HCT116 (cell line): Measurements from ENCODE around the gene CCDC174. TPM values are rescaled to one million over a fixed set of nuclear protein-coding genes. Genes with fewer than 3 reads are reported as not detected.

Experiments
- ATAC-seq: fragments of 200-7000 bp; cut with Tn5 transposase; 2 replicates; pipeline ENCODE4 v1.9.1; 2020; ENCODE audit warnings: mild to moderate bottlenecking, moderate library complexity
- BruUV-seq: library from RNA; stranded (reverse); fragments of 400-500 nt; replicated peaks from 2 replicates; lab custom pipeline; 2021; lab: Mats Ljungman, UMichigan
- CTCF ChIA-PET: fragments of 300-600 bp; sonication (Branson Sonifier 250); formaldehyde crosslinking; loops from one replicate; lab custom pipeline; 2021; ENCODE audit warnings: antibody characterized with exemption; lab: Charles Lee
- POLR2A ChIA-PET: fragments of 300-600, 350-600 bp; sonication (Branson Sonifier 250); formaldehyde crosslinking; loops from one replicate; lab custom pipeline; 2021; ENCODE audit warnings: antibody characterized with exemption; lab: Charles Lee
- RAD21 ChIA-PET, 2 experiments: fragments of 300-600 bp; sonication (Branson Sonifier 250); formaldehyde crosslinking; loops; one replicate each; lab custom pipeline; 2023; ENCODE audit warnings: low total read pairs in 2 of 2; ENCODE audit not compliant: uncharacterized antibody in 2 of 2, unreplicated experiment in 2 of 2, low non-redundant PET in 1 of 2; lab: Charles Lee
- DNase-seq: peaks from one replicate; pipeline ENCODE4 v3.0.0-alpha.2; 2010; ENCODE audit warnings: low read depth, low spot score
- H2AFZ ChIP-seq: fragments of 200-600 bp; shearing (Covaris generic), sonication (generic); 2 replicates; pipeline ENCODE4 v1.6.1; 2017; ENCODE audit warnings: low read depth, mixed run types, mixed read lengths, antibody characterized with exemption, low read length; ENCODE audit not compliant: poor library complexity, severe bottlenecking
- H3K27ac ChIP-seq: 2 replicates; pipeline ENCODE4 v1.5.1; 2012; ENCODE audit warnings: low read depth, low read length
- H3K27me3 ChIP-seq: fragments of 200-600 bp; sonication (generic); 2 replicates; pipeline ENCODE4 v1.6.1; 2016; ENCODE audit warnings: mixed run types, low read length, mixed read lengths; ENCODE audit not compliant: insufficient read depth
- H3K36me3 ChIP-seq, 2 experiments: fragments of 200-500 bp in 1 of 2; fragments of 200-600 bp in 1 of 2; sonication (Bioruptor generic) in 1 of 2; sonication (generic) in 1 of 2; 2 replicates each; pipeline versions ENCODE4 v1.5.1 to v1.6.1; 2014 to 2016; ENCODE audit warnings: low read length in 2 of 2, inconsistent platforms in 1 of 2, mixed read lengths in 1 of 2, mixed run types in 1 of 2; ENCODE audit not compliant: insufficient read depth in 2 of 2, control insufficient read depth in 1 of 2
- H3K4me1 ChIP-seq, 2 experiments: fragments of 200-600 bp in 1 of 2; sonication (generic) in 1 of 2; 2 replicates each; pipeline versions ENCODE4 v1.5.1 to v1.6.1; 2012 to 2017; ENCODE audit warnings: low read length in 2 of 2, inconsistent platforms in 1 of 2, mild to moderate bottlenecking in 1 of 2, mixed read lengths in 1 of 2, mixed run types in 1 of 2, moderate library complexity in 1 of 2; ENCODE audit not compliant: insufficient read depth in 2 of 2, control insufficient read depth in 1 of 2
- H3K4me2 ChIP-seq: fragments of 200-600 bp; sonication (generic); 2 replicates; pipeline ENCODE4 v1.6.1; 2017; ENCODE audit warnings: mixed run types, low read length, mixed read lengths
- H3K4me3 ChIP-seq, 2 experiments: fragments of 200-600 bp in 1 of 2; sonication (generic) in 1 of 2; replicated peaks in 1 of 2; 2 replicates each; pipeline ENCODE4 v1.5.1; 2011 to 2016; ENCODE audit warnings: low read length in 2 of 2, control low read depth in 1 of 2, low read depth in 1 of 2, mild to moderate bottlenecking in 1 of 2, mixed read lengths in 1 of 2, mixed run types in 1 of 2
- H3K79me2 ChIP-seq: fragments of 200-600 bp; sonication (generic); 2 replicates; pipeline ENCODE4 v1.6.1; 2017; ENCODE audit warnings: mild to moderate bottlenecking, mixed run types, low read length, moderate library complexity, mixed read lengths; ENCODE audit not compliant: insufficient read depth
- H3K9ac ChIP-seq: fragments of 200-600 bp; sonication (generic); 2 replicates; pipeline ENCODE4 v1.6.1; 2016; ENCODE audit warnings: low read length, mixed read lengths
- H3K9me2 ChIP-seq: fragments of 200-600 bp; sonication (generic), shearing (Covaris generic); 2 replicates; pipeline ENCODE4 v1.6.1; 2017; ENCODE audit warnings: mixed run types, mild to moderate bottlenecking, moderate library complexity; ENCODE audit not compliant: insufficient read depth
- H3K9me3 ChIP-seq, 2 experiments: fragments of 200-500 bp in 1 of 2; fragments of 200-600 bp in 1 of 2; sonication (Bioruptor generic) in 1 of 2; sonication (generic) in 1 of 2; 2 replicates each; pipeline ENCODE4 v1.6.1; 2014 to 2017; ENCODE audit warnings: low read length in 2 of 2, mixed read lengths in 2 of 2, inconsistent platforms in 1 of 2, low read depth in 1 of 2, mild to moderate bottlenecking in 1 of 2, mixed run types in 1 of 2, moderate library complexity in 1 of 2; ENCODE audit not compliant: control insufficient read depth in 1 of 2, insufficient read depth in 1 of 2
- H4K20me1 ChIP-seq: fragments of 200-600 bp; sonication (generic), shearing (Covaris generic); 2 replicates; pipeline ENCODE4 v1.6.1; 2017; ENCODE audit warnings: mixed run types, mild to moderate bottlenecking, moderate library complexity; ENCODE audit not compliant: insufficient read depth
- EGR1 ChIP-seq: IDR thresholded peaks from 2 replicates; pipeline ENCODE4 v1.6.1; 2012; ENCODE audit warnings: low read depth
- ELF1 ChIP-seq: IDR thresholded peaks from 2 replicates; pipeline ENCODE4 v1.6.1; 2012; ENCODE audit warnings: low read depth, borderline replicate concordance
- EZH2 ChIP-seq: fragments of 200-600 bp; sonication (generic); IDR thresholded peaks from 2 replicates; pipeline ENCODE4 v1.6.1; 2017; ENCODE audit warnings: antibody characterized with exemption, mixed run types
- FOSL1 ChIP-seq: IDR thresholded peaks from 2 replicates; pipeline ENCODE4 v1.6.1; 2012; ENCODE audit warnings: low read depth
- JUND ChIP-seq: IDR thresholded peaks from 2 replicates; pipeline ENCODE4 v1.6.1; 2012
- SP1 ChIP-seq: IDR thresholded peaks from 2 replicates; pipeline ENCODE4 v1.6.1; 2012; ENCODE audit warnings: low read depth
- TCF7L2 ChIP-seq: IDR thresholded peaks from 2 replicates; pipeline ENCODE4 v1.7.0; 2011; ENCODE audit warnings: borderline replicate concordance, inconsistent platforms; ENCODE audit not compliant: insufficient read depth, insufficient read length; ENCODE audit errors: extremely low read depth
- YY1 ChIP-seq: IDR thresholded peaks from 2 replicates; pipeline ENCODE4 v1.6.1; 2011; ENCODE audit warnings: low read length, low read depth, moderate library complexity, mild to moderate bottlenecking; ENCODE audit not compliant: insufficient replicate concordance; ENCODE audit errors: extremely low read depth
- intact Hi-C: fragments of 100-400 bp; cut with micrococcal nuclease; formaldehyde crosslinking; loops from 2 replicates; pipeline ENCODE4 v1.10.0; 2022
- total RNA-seq: library from RNA; stranded (reverse); gene quantifications from one replicate; pipeline ENCODE4 v1.2.1, GENCODE V29; 2021; ENCODE audit not compliant: unreplicated experiment
- TF ChIP-seq, protein P1 (sequence below), 3 experiments: fragments of 200-600 bp in 1 of 3; sonication (generic) in 1 of 3; IDR thresholded peaks in 2 of 3; conservative IDR thresholded peaks in 1 of 3; 2 replicates each; pipeline ENCODE4 v1.5.1; 2012 to 2017; ENCODE audit warnings: low read depth in 2 of 3, low read length in 2 of 3, antibody characterized with exemption in 1 of 3, borderline replicate concordance in 1 of 3, control low read depth in 1 of 3, mild to moderate bottlenecking in 1 of 3, mixed read lengths in 1 of 3, mixed run types in 1 of 3, moderate library complexity in 1 of 3; ENCODE audit not compliant: insufficient read depth in 1 of 3
- TF ChIP-seq, protein P2 (sequence below): IDR thresholded peaks from 2 replicates; pipeline ENCODE4 v1.6.1; 2012; ENCODE audit warnings: low read depth

Gene CCDC174
- total RNA-seq, 1 experiment from 2014 or later = 15.6 TPM

GRCh38 chr3:14699643-14700042 is 48.1 kb downstream of the CCDC174 start:
- CTCF ChIA-PET = no interaction called here
- TF ChIP-seq YY1 (no peak), TCF7L2 (no peak), EZH2 (no peak), ELF1 (no peak), EGR1 (no peak), FOSL1 (no peak), SP1 (no peak), JUND (no peak)
- TF ChIP-seq, protein P1, sequence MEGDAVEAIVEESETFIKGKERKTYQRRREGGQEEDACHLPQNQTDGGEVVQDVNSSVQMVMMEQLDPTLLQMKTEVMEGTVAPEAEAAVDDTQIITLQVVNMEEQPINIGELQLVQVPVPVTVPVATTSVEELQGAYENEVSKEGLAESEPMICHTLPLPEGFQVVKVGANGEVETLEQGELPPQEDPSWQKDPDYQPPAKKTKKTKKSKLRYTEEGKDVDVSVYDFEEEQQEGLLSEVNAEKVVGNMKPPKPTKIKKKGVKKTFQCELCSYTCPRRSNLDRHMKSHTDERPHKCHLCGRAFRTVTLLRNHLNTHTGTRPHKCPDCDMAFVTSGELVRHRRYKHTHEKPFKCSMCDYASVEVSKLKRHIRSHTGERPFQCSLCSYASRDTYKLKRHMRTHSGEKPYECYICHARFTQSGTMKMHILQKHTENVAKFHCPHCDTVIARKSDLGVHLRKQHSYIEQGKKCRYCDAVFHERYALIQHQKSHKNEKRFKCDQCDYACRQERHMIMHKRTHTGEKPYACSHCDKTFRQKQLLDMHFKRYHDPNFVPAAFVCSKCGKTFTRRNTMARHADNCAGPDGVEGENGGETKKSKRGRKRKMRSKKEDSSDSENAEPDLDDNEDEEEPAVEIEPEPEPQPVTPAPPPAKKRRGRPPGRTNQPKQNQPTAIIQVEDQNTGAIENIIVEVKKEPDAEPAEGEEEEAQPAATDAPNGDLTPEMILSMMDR (IDR thresholded peaks at IDR 0.05 in 2 of 3, conservative IDR thresholded peaks at IDR 0.05 in 1 of 3; ENCODE audit: borderline replicate concordance in 1 of 3, insufficient read depth in 1 of 3, low read depth in 2 of 3, low read length in 2 of 3) = no peak
- TF ChIP-seq, protein P2, sequence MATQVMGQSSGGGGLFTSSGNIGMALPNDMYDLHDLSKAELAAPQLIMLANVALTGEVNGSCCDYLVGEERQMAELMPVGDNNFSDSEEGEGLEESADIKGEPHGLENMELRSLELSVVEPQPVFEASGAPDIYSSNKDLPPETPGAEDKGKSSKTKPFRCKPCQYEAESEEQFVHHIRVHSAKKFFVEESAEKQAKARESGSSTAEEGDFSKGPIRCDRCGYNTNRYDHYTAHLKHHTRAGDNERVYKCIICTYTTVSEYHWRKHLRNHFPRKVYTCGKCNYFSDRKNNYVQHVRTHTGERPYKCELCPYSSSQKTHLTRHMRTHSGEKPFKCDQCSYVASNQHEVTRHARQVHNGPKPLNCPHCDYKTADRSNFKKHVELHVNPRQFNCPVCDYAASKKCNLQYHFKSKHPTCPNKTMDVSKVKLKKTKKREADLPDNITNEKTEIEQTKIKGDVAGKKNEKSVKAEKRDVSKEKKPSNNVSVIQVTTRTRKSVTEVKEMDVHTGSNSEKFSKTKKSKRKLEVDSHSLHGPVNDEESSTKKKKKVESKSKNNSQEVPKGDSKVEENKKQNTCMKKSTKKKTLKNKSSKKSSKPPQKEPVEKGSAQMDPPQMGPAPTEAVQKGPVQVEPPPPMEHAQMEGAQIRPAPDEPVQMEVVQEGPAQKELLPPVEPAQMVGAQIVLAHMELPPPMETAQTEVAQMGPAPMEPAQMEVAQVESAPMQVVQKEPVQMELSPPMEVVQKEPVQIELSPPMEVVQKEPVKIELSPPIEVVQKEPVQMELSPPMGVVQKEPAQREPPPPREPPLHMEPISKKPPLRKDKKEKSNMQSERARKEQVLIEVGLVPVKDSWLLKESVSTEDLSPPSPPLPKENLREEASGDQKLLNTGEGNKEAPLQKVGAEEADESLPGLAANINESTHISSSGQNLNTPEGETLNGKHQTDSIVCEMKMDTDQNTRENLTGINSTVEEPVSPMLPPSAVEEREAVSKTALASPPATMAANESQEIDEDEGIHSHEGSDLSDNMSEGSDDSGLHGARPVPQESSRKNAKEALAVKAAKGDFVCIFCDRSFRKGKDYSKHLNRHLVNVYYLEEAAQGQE = no peak
- no peaks in the 10 kb centered on the region for H3K27me3 ChIP-seq
- POLR2A ChIA-PET = no interaction called here
- DNase-seq = no peak
- no peak for ATAC-seq
- no peak overlapping the region for H2AFZ ChIP-seq
- H3K4me3 ChIP-seq = no peak overlapping the region
- no peaks in the 10 kb centered on the region for H3K36me3 ChIP-seq
- H3K4me1 ChIP-seq = no peaks in the 10 kb centered on the region
- H3K27ac ChIP-seq = no peak overlapping the region
- RAD21 ChIA-PET = no interaction called here
- BruUV-seq = no TSS peak
- no peaks in the 10 kb centered on the region for H3K79me2 ChIP-seq
- H3K9me3 ChIP-seq = no peaks in the 10 kb centered on the region
- intact Hi-C loops = no loop called here
- H4K20me1 ChIP-seq = no peaks in the 10 kb centered on the region
- no peak overlapping the region for H3K4me2 ChIP-seq
- no peaks in the 10 kb centered on the region for H3K9me2 ChIP-seq
- H3K9ac ChIP-seq = no peak overlapping the region
